Activated CD8-positive, alpha-beta memory T cell treated with anti-CD3 and anti-CD28 coated beads, Interleukin-2, amount 50 U/mL, for 24 hours (primary cell): Measurements from ENCODE around the gene RYR3.

Experiments
- DNase-seq: peaks from one replicate; pipeline ENCODE4 v3.0.0-alpha.2; 2020; ENCODE audit errors: extremely low read depth

The RYR3 gene

DNA sequence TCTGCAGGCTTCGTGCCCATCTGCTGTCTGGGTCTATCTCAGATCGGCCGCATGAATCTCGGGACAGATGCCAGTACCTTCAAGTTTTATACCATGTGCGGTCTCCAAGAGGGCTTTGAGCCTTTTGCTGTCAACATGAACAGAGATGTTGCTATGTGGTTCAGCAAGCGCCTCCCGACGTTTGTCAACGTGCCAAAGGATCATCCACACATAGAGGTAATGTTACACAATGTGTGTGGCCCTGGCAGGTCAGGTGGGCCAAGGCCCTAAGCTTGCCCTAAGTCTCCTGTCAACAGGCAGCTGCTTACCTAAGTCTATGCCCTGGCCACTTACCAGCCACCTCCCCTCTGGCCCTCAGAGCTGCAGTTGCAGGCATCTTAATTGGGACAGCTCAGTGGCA, 333.5 kb downstream of the RYR3 start:
- DNase-seq, result no peak

DNA sequence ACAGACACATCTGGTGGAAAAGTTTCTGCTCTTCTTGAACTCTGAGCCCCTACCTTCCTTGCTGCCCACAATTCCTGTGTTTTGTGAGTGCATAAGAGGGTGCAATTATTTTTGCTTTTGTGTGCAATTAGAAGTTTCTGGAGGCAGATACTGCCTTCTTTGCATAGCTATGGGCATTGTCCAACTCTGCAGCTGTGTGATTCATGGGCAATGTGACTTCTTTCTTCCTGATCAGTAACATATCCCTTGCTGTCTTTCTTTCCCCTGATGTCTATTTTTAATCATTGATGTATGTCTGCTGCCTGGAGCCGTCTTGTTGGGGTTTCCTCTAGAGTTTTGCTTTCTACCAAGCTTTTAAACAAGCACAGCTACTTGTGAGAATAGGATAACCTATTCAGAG, 336.0 kb downstream of the RYR3 start:
- DNase-seq, result no peak

DNA sequence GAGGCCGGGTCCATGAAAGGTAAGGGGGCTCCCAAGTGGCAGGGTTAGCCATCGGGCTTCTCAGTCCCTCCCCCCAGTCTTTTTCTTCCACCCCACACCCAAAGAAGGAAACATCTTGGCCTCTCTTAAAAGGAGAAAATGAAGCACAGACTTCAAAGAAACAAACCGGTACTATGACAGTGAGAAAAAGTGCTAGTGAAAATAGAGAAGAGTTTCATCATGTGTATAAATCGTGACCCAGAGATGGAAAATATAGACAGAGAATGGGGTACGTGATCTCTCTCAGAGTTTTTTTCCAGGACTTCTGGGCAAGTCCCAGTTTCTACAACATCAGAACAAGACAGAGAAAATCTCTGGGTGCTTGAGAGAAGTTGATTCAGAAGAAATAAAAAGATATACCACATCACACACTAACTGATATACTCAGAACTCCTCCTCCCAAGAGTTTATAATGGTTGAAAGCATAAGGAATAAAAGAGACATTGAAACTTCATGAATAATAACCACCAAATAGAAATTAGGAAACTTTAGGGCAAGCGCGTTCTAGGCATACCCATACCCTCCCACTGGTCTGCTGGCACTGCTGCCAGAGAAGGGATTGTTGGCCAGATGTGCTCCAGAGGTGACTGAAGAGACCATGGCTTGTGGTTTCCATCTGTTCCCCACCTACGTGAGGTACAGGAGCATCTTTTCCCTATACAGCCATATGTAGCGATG, 338.6 kb downstream of the RYR3 start:
- no peak for DNase-seq

DNA sequence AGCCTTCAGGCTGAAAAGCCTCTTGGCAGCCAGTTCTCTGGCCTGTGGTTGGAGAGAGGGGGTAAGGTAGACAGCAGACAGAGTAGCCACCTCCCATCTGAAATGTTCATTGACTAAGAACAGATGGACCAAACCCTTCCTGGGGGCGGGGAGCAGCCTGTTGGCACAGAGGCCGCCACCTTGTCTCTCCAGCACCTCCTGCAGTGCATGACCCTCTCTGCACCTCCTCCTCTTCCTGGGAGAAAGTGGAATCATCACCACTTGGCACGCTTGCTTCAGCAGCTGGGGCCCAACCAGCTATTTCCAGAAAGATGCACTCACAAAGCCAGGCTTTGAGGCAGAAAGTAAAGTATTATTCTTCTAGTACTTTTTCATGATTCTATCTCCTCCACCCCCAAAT, 344.1 kb downstream of the RYR3 start:
- no peak for DNase-seq

DNA sequence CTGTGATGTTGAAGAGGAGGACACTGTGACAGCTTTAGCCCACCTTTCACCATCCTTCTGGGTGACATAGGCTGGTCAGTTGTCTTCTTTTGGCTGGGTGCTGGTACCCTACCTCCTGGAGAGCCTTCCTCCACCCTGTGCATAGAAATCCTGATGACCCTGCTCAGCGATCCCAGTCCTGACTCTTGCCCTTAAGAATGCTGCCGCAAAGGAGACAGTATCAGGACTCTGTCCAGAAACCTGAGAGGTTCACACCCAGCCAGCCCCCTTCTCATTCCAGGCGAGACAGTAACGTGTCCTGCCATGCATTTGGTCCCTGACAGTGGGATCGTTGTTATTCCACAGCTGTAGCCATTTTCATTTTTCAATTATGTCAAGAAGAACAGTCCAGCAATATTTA, 344.7 kb downstream of the RYR3 start:
- DNase-seq, result no peak

DNA sequence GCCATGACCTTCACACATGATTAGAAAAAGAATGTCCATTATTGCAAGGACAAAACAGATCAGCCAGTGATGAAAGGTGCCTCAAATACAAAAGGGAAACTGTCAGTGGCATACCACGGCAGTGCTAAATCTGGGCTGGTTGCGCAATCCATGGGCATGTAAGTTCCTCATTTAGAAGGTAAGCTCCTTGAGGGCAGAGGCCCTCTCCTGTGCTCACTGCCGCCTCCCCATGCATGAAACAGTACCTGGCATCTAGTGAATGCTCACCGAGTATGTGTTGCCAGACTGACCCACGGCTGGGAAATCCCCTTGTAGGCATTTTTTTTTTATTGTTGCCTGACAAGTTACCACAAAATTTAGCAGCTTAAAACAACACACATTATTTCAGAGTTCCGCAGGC, 345.4 kb downstream of the RYR3 start:
- DNase-seq, result no peak

DNA sequence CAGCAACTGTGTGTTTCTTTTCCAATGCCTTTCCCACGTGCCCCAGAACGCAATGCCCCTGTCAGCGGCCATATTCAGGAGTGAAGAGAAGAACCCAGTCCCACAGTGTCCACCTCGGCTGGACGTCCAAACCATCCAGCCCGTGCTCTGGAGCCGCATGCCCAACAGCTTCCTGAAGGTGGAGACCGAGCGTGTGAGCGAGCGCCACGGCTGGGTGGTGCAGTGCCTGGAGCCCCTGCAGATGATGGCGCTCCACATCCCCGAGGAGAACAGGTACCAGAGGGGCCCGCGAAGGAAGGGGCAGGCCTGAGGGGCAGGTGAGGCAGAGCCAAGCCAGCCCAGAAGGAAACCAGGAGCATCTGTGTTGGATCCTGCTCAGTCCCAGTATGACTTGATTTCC, 349.4 kb downstream of the RYR3 start:
- DNase-seq, result no peak

DNA sequence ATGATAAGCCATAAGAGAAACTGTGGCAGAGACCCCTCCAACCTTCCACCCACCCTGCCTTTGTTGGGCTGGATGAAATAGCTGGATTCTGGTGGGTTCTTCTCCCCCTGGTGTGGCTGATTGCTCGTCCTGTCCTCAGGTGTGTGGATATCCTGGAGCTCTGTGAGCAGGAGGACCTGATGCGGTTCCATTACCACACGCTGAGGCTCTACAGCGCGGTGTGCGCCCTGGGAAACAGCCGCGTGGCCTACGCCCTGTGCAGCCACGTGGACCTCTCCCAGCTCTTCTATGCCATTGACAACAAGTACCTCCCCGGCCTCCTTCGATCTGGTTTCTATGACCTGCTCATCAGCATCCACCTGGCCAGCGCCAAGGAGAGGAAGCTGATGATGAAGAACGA, 351.2 kb downstream of the RYR3 start:
- no peak for DNase-seq

DNA sequence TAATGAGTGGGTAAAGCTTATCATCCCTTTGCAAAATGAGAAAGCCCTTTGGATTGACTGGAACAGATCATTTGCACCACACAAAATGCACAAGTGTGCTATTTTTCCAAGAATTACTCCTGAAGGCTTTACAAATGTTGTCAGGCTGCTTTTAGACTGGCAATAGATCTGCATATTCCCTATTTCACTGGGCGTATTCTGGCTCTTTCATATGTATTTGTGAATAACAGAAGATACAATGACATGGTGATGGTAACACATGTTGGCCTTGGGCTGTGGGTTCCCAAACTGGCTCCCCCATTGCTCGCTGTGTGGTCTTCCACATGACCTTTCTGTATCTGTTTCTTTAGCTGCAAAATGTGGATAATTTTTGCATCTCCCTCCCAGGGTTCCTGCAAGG, 354.2 kb downstream of the RYR3 start:
- no peak for DNase-seq

DNA sequence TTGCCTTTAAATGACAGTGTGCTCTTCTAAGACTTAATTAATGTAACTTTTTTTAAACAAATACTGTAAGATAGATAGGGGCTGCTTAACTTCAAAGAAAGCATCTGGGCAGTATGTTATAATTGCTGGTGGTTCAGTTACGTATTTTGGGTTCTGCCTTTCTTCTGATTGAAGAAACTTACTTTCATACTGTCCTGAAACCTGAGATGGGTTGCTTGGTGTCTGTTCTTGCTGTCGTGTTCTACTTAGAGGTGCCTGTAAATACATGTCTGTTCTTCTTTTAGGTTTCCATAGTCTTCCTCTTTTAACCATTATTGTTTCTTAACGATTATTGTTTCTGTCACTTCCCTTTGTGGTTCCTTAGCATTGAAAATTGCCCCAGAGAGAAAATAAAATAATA, 359.8 kb downstream of the RYR3 start:
- no peak for DNase-seq

DNA sequence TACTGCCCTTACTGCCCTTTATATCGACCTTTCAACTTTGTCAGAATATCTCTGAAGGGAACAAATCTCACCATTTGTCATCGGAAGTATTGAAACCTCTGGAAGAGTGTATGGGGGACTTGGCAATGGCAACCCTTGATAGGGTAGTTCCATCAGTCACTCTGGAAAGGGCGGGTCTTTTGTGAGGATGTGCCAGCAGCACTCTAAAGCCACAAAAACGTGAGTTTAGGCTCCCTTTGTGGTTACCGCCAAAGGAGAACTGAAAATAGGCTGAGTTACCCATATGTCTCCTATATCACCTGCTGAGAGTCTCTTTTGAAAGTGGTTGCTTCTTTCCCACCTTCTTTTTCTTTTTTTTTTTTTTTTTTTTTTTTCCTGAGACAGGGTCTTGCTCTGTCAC, 360.7 kb downstream of the RYR3 start:
- DNase-seq, result no peak

DNA sequence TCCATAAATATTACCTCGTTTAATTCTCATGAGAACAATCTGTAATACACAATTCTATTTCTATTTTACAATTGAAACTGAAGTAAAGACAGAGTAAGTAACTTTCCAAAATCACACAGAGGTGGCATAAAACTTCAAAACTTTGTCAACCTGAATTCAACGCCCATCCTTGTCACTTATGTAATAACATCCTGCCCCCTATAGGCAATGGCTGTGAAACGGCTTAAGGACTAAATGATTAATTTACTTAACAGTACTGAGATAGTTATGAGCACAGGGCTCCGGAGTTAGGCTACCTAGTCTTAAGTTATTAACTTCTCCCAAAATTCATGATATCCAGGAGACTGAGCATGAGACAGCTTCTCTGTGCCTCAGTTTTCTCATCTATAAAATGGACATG, 364.5 kb downstream of the RYR3 start:
- no peak for DNase-seq

DNA sequence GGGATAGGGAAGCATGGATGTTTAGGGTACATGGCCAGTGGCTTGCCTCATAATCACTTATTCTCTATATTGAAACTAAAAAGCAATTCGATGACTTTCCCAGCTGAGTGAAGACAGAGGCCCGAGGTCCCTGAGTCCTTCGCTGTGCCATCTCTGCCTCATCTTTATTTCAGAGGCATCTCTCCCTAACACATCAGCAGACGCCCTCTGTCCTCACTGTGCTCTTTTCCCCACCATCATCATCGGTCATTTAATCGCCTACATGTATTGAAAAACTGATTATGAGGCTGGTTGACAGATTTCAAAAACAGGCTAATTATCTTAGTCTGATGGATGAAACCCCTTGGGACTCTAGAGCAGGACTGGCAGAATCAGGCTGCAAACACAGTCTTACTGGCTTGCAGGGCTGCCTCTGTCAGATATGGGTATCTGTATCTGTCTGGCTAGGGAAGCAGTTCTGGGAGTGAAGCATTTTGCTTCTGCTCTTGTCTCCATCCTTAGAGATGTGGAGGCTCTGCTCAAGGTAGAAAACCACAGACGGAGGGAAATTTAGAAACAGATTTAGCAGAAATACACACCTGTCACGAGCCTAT, 366.6 kb downstream of the RYR3 start:
- DNase-seq, result no peak

DNA sequence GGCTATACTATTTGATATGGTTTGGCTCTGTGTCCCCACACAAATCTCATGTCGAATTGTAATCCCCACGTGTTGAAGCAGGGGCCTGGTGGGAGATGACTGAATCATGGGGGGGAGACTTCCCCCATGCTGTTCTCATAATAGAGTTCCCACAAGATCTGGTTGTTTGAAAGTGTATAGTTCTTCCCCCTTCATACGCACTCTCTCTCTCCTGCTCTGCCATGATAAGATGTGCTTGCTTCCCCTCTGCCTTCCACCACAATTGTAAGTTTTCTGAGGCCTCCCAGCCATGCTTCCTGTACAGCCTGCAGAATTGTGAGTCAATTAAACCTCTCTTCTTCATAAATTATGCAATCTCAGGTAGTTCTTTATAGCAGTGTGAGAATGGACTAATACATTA, 367.4 kb downstream of the RYR3 start:
- no peak for DNase-seq

DNA sequence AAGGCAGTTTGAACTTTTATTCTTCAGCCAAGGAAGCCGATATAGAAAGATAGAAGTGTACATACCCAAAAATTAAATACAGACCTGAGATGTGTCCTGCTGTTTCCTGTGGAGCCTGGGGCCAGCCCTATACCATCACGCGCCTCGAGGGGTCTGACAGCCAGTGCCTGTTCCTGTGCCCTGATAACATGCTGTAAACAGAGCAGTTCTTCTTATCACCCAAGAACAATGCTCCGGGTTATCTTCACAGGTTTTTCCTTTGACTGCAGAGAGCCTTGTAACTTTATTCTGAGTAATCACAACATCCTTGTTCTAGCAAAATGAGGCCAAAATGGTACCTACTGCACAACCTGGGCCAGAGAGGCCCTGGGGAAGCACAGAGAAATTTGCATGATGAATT, 367.8 kb downstream of the RYR3 start:
- no peak for DNase-seq

DNA sequence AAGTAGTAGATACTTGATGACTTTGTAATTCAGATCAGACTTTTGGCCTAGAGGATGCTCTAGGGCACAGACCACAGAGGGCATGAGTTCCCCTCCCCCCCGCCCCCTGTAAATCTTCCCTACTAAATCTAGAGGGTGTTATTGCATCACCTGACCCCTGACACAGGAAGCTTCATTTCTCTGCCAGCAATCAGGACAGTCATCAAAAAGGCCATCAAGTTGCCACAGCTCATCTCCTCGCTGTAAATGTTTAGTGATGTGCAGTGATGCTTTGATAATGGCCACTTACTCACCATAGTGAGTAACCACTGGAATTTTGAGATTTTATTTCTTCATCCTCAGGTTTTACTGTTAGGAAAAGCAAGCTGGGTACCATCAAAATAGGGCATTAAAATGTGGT, 368.3 kb downstream of the RYR3 start:
- no peak for DNase-seq

DNA sequence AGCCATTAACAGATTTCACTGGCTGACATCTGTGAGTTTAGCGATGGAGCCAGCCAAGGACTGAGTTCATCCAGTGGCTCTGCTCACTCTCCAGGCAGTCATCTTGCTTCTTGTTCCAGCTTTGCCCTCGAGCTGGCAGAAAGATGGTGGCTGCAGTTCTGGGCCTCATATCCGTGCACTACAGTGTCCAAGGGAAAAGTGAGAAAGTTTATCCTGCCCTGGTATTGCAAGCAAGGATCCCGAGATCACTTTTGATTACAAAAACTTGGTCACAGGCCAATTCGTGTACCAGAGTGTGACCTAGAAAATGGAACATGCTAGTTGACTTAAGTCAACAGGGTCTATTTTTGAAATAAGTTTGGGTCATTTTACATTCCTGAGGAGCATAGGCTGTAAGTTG, 369.6 kb downstream of the RYR3 start:
- DNase-seq, result no peak

DNA sequence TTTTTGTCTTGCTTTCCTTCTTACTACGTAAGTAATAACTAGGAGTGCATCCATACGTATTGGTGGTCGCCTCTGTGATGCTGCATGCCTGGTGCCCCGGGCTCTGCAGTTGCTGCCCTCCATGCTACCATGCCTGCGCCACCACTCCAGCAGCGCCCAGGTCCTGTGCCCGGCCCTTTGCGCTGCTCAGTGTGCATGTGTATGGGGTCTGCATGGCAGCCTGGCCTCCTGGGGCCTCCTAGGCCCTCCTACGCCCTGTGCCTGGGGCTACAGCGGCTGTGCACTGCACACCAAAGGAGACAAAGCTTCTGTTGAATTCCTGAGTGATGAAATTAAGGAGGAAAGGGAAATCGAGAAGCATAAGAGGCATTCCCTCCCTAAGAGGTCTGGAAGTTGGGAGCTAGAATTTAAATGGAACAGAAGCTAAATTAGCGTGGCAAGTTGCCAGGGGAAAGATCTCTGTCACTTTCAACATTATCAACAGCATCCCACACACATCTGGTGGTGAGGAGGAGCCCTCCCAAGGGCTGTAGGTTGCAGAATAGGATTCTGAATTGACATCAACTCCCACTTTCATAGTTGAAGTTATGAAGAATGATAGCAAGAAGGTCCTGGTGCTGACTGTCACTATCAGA, 382.5 kb downstream of the RYR3 start:
- no peak for DNase-seq

DNA sequence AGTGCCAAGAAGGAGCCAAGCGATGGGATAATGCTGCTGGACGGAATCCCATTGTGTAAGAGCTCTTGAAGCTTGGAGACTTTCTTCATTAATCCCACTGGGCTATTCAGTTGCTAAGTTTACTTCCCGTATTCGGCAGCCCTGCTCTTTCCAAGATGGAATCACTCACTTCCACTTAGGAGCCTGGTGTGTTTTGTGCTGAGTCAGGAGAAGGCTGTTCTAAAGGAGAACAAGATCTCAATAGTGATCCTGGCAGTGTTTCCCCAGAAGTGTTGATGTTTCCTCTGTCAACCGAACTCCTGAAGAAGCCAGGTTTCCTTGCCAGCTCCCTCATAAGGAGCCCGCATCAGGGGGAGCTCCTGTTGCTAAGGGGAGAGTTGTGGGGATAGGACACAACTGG, 387.4 kb downstream of the RYR3 start:
- DNase-seq, result no peak

DNA sequence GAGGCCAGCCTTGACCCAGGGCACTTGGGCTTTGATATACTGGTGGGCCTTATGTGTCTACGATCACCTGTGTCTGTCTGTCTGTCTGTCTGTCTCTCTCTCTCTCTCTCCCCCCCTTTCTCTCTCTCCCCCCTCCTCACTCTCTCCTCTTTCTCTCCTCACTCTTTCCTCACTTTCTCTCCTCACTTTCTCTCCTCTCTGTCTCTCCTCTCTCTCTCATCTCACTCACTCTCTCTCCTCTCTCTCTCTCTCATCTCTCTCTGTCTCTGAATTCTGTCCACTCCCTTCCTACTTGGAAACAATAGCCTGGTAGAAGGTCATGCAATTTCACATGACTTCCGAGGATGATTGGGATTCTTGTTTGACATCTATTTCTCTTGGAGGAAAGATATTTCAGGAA, 388.4 kb downstream of the RYR3 start:
- no peak for DNase-seq

DNA sequence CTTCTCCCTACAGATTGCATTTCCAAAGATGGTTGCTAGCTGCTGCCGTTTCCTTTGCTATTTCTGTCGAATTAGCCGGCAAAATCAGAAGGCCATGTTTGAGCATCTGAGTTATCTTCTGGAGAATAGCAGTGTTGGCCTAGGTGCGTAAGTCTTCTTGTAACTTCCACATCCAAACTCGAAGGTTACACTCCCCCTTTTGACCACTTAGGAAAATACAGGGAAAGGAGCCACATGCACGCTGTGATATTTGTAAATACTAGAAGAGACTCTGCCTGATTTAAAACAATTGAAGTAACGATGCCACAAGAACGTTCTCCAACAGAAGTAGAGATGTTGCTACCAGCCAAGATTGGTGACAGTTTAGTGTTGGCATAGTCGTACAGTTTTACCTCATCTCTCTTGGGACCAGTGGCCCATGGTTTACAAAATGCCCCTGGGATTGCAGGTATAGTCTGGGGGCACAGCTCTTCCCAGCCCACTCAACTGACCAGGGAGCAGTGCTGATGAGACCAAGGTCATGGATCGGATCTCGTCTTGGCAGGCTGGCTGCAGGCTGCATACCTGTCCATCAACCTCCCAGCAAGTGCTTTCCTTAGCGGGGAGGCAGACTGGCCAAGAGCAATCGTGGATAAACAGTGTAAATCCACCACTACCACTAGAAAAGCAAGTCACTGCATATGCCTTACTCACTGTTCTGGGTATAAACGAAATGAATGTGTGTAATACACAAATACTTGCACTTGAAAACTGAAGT, 389.1 kb downstream of the RYR3 start:
- DNase-seq, result no peak

DNA sequence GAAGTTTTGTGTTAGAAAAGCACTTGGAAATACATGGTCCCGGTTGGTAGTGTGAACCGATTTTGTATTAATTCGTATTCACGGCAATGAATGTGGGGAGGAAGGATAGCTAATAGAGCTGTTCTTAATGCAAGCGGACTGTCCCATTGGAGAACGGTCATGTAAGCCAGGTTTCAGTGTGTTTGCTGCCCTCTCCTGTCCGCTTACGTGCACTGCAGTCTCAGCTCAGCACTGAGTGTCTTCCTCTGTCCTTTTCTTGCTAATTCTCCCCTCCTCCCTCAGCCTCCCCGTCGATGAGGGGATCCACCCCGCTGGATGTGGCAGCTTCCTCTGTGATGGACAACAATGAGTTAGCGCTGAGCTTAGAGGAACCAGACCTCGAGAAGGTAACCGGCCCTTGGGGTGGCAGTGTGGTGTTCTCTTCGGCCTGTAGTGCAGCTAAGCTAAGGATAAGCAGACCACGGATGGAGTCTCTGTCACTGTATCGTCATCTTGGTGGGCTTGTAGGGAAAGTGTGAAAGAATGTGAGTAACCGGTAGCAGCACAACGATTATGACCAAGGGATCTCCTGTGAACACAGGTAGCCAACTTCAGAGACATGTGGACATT, 390.0 kb downstream of the RYR3 start:
- peak; percentile 35 for DNase-seq
